Measurements from ENCODE around the gene ST3GAL6.

Gene ST3GAL6

GRCh38 chr3:98733053-98733811, 29.9 kb upstream of the ST3GAL6 start:
- peak overlapping the region; percentile 69 for H3K4me3 ChIP-seq (ENCODE audit: low read depth, low read length)
- TF ChIP-seq, protein P1, sequence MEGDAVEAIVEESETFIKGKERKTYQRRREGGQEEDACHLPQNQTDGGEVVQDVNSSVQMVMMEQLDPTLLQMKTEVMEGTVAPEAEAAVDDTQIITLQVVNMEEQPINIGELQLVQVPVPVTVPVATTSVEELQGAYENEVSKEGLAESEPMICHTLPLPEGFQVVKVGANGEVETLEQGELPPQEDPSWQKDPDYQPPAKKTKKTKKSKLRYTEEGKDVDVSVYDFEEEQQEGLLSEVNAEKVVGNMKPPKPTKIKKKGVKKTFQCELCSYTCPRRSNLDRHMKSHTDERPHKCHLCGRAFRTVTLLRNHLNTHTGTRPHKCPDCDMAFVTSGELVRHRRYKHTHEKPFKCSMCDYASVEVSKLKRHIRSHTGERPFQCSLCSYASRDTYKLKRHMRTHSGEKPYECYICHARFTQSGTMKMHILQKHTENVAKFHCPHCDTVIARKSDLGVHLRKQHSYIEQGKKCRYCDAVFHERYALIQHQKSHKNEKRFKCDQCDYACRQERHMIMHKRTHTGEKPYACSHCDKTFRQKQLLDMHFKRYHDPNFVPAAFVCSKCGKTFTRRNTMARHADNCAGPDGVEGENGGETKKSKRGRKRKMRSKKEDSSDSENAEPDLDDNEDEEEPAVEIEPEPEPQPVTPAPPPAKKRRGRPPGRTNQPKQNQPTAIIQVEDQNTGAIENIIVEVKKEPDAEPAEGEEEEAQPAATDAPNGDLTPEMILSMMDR (IDR thresholded peaks at IDR 0.05; ENCODE audit: low read depth, low read length), result no peak

DNA sequence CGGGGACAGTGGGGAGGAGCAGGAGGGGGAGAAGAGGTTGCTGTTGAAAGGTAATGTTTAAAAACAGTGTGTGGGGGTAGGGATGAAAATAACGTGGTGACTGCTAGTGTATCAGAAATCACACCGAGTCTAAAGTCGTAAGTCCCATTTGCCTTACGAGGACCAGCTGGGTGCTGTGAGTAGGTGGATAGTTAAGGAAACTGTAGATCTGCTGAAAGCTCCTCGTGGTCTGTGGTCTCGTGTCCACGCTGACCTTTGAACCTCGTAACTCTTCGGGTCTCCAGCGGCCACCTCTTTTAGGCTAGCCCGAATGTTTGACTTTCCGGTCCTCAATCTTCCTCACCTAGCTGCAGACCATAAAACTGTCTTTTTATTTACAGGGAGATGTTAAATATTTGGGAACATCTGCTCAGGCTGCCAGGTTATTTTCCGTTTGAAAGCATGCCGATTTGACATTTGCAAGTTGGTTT, 29.3 kb upstream of the ST3GAL6 start:
- peak overlapping the region; percentile 69 for H3K4me3 ChIP-seq (ENCODE audit: low read depth, low read length)
- TF ChIP-seq, protein P1 (IDR thresholded peaks at IDR 0.05; ENCODE audit: low read depth, low read length), result no peak

GRCh38 chr3:98734306-98734705, 28.8 kb upstream of the ST3GAL6 start:
- H3K4me3 ChIP-seq (ENCODE audit: low read depth, low read length), result no peak overlapping the region
- TF ChIP-seq, protein P1 (IDR thresholded peaks at IDR 0.05; ENCODE audit: low read depth, low read length), result no peak

GRCh38 chr3:98734735-98735134, 28.4 kb upstream of the ST3GAL6 start:
- no peak overlapping the region for H3K4me3 ChIP-seq (ENCODE audit: low read depth, low read length)
- TF ChIP-seq, protein P1 (IDR thresholded peaks at IDR 0.05; ENCODE audit: low read depth, low read length), result no peak

- no peak overlapping the region for H3K4me3 ChIP-seq (ENCODE audit: low read depth, low read length)
- TF ChIP-seq, protein P1 (IDR thresholded peaks at IDR 0.05; ENCODE audit: low read depth, low read length), result no peak
These were observed 27.8 kb upstream of the ST3GAL6 start for GRCh38 chr3:98735296-98735695.

GRCh38 chr3:98735761-98736269, 27.3 kb upstream of the ST3GAL6 start:
- no peak overlapping the region for H3K4me3 ChIP-seq (ENCODE audit: low read depth, low read length)
- TF ChIP-seq, protein P1 (IDR thresholded peaks at IDR 0.05; ENCODE audit: low read depth, low read length), result no peak

DNA sequence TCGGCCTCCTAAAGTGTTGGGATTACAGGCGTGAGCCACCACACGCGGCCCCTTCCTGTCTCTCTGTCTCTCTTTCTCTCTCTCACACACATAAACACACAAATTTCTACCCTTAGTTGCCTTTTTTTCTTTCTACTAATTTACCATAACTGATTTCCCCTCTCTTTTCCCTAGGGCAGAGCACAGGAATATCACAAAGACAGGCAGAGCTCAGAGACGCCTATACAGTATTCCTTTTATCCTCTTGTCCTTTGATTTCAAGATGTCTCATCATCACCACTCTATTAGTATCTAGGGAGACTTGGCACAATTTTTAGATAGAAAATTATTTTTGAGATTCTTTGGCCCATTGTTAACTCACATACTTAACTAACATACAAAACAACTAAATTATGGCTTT, 25.8 kb upstream of the ST3GAL6 start:
- no peak overlapping the region for H3K4me3 ChIP-seq (ENCODE audit: low read depth, low read length)
- TF ChIP-seq, protein P1 (IDR thresholded peaks at IDR 0.05; ENCODE audit: low read depth, low read length), result no peak
